Gastroesophageal sphincter (tissue), 4 donors: Measurements from ENCODE around the gene DNAJB6. TPM values are rescaled to one million over a fixed set of nuclear protein-coding genes. Genes with fewer than 3 reads are reported as not detected.

Experiments
- ATAC-seq: fragments of 150-250 bp; one replicate; pipeline ENCODE4 v1.9.1; 2016; ENCODE audit warnings: mild to moderate bottlenecking, moderate library complexity
- H3K27ac ChIP-seq, 4 donors: fragments of 200-600 bp; sonication (generic) in 3 of 4; 1 replicate in 3 of 4; 2 replicates in 1 of 4; pipeline ENCODE4 v1.5.1; 2016 to 2019
- H3K27me3 ChIP-seq: fragments of 200-600 bp; sonication (generic); one replicate; pipeline ENCODE4 v1.5.1; 2019
- H3K36me3 ChIP-seq, 2 donors: fragments of 200-600 bp; sonication (generic); one replicate each; pipeline ENCODE4 v1.5.1; 2019; ENCODE audit warnings: control low read depth in 1 of 2
- H3K4me1 ChIP-seq, 3 donors: fragments of 200-600 bp; sonication (generic); 1 replicate in 2 of 3; 2 replicates in 1 of 3; pipeline ENCODE4 v1.5.1; 2016 to 2019; ENCODE audit warnings: control low read depth in 2 of 3
- H3K4me3 ChIP-seq, 2 donors: fragments of 200-600 bp; sonication (generic); one replicate each; pipeline ENCODE4 v1.5.1; 2019; ENCODE audit warnings: mild to moderate bottlenecking in 1 of 2, moderate library complexity in 1 of 2
- H3K9me3 ChIP-seq, 3 donors: fragments of 200-600 bp; sonication (generic); one replicate each; pipeline ENCODE4 v1.5.1; 2017 to 2019; ENCODE audit warnings: control low read depth in 2 of 3
- CTCF ChIP-seq, 4 experiments: fragments of 200-600 bp in 2 of 4; fragments of 450-650 bp in 2 of 4; sonication (generic) in 1 of 4; IDR thresholded peaks; one replicate each; pipeline ENCODE4 v1.5.1; 2017 to 2019; ENCODE audit warnings: antibody characterized with exemption in 4 of 4, mild to moderate bottlenecking in 2 of 4, moderate library complexity in 2 of 4
- EP300 ChIP-seq: sonication (generic); formaldehyde crosslinking; IDR thresholded peaks from one replicate; pipeline ENCODE4 v1.6.1; 2017; ENCODE audit warnings: antibody characterized with exemption, mild to moderate bottlenecking
- POLR2A ChIP-seq, 2 donors: fragments of 450-650 bp; IDR thresholded peaks; one replicate each; pipeline ENCODE4 v1.6.1; 2017; ENCODE audit warnings: antibody characterized with exemption in 2 of 2, mild to moderate bottlenecking in 2 of 2, moderate library complexity in 1 of 2
- POLR2AphosphoS5 ChIP-seq: sonication (generic); formaldehyde crosslinking; IDR thresholded peaks from one replicate; pipeline ENCODE4 v1.6.1; 2017; ENCODE audit warnings: antibody characterized with exemption
- WGBS, 2 donors: methylation state at CpG; one replicate each; pipeline ENCODE4 v1.1.5; 2018; ENCODE audit warnings: low coverage in 1 of 2; 5-methylcytosine and 5-hydroxymethylcytosine counted together
- total RNA-seq, 4 donors: library from RNA; depleted of rRNA; stranded (reverse); fragments of >200 nt; gene quantifications; one replicate each; pipeline ENCODE4 v1.1.0, GENCODE V29; 2016

The DNAJB6 gene
- total RNA-seq, 4 donors from 2014 or later, result 117 to 195 (median 148) TPM

GRCh38 chr7:157407512-157408257 is 70.9 kb downstream of the DNAJB6 start:
- no peak for ATAC-seq
- no peaks in the 10 kb centered on the region for H3K9me3 ChIP-seq
- 95% methylated on average over 3 of the region's 30 CpGs; no CpG with 5 or more reads in 1 of the 2 donors for WGBS, 2 donors
- H3K4me1 ChIP-seq, result no peaks in the 10 kb centered on the region
- H3K4me3 ChIP-seq, result no peak overlapping the region
- H3K36me3 ChIP-seq, result peaks cover 0 to 93% of the 10 kb centered on the region in 2 donors
- no peak overlapping the region for H3K27ac ChIP-seq
- no peak for TF ChIP-seq CTCF (IDR thresholded peaks at IDR 0.05)
- H3K27me3 ChIP-seq, result no peaks in the 10 kb centered on the region

GRCh38 chr7:157408258-157409101 is 71.7 kb downstream of the DNAJB6 start:
- H3K4me3 ChIP-seq, result no peak overlapping the region
- H3K27me3 ChIP-seq, result no peaks in the 10 kb centered on the region
- TF ChIP-seq EP300 (no peak), CTCF (IDR thresholded peaks at IDR 0.05) (no peak), POLR2A (IDR thresholded peaks at IDR 0.05) (no peak), POLR2AphosphoS5 (no peak)
- no peak for ATAC-seq
- H3K9me3 ChIP-seq, result no peaks in the 10 kb centered on the region
- H3K36me3 ChIP-seq, result peaks cover 0 to 90% of the 10 kb centered on the region in 2 donors
- H3K4me1 ChIP-seq, result no peaks in the 10 kb centered on the region
- WGBS, 2 donors, result 69 to 85% methylated on average over 5 to 12 of the region's 29 CpGs
- H3K27ac ChIP-seq, result no peak overlapping the region

- Histone ChIP-seq H3K27me3 (no peaks in the 10 kb centered on the region), H3K4me3 (no peak overlapping the region), H3K36me3 (peaks cover 0 to 88% of the 10 kb centered on the region in 2 donors), H3K27ac (no peak overlapping the region), H3K9me3 (no peaks in the 10 kb centered on the region), H3K4me1 (no peaks in the 10 kb centered on the region)
- 90% methylated on average over 9 of the region's 28 CpGs; no CpG with 5 or more reads in 1 of the 2 donors for WGBS, 2 donors
- no peak for ATAC-seq
- TF ChIP-seq CTCF (IDR thresholded peaks at IDR 0.05) (no peak), POLR2A (IDR thresholded peaks at IDR 0.05) (no peak), EP300 (no peak), POLR2AphosphoS5 (no peak)
These were observed 72.4 kb downstream of the DNAJB6 start for GRCh38 chr7:157409149-157409752.

GRCh38 chr7:157409753-157410727 is 73.2 kb downstream of the DNAJB6 start:
- ATAC-seq, result no peak
- Histone ChIP-seq H3K27me3 (no peaks in the 10 kb centered on the region), H3K27ac (no peak overlapping the region), H3K4me3 (no peak overlapping the region), H3K9me3 (no peaks in the 10 kb centered on the region), H3K36me3 (peaks cover 0 to 92% of the 10 kb centered on the region in 2 donors), H3K4me1 (no peaks in the 10 kb centered on the region)
- TF ChIP-seq CTCF (IDR thresholded peaks at IDR 0.05) (no peak), POLR2AphosphoS5 (no peak), POLR2A (IDR thresholded peaks at IDR 0.05) (no peak), EP300 (no peak)
- 92% methylated on average over 11 of the region's 78 CpGs; no CpG with 5 or more reads in 1 of the 2 donors for WGBS, 2 donors
